ENCODE measurements around the gene NSMF. TPM values are rescaled to one million over a fixed set of nuclear protein-coding genes. Genes with fewer than 3 reads are reported as not detected.

NSMF gene
- total and polyA plus RNA-seq, 2 of the 8 experiments (the other 6 are each of a cell fraction or from before 2014, with no cell fraction given) = 56.7 to 65.1 TPM

DNA sequence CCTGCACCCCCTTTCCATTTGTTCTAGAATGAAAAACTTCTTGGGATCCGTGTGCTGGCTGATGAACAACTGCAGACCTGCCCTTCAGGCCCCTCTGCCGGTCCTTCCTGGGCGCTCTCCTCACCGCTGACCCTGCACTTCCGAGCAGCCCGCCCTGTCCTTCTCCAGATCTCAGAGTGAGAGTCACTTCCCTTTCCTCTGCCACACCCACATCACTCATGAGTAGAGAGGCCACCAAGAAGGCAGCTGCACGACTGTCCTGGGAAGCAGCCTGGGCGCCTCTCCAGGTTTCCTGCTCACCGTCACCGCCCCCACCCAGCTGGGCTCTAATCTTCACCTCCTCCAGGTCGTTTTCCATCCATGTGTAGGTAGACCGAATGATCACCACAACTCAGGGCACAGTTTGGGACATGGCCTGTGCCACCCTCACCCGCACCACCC is 35.0 kb upstream of the NSMF start:
- H3K9ac ChIP-seq (replicated peaks in 1 of 4; ENCODE audit: extremely low read depth in 1 of 4, low read depth in 3 of 4, low read length in 3 of 4) = no peak overlapping the region
- no peak overlapping the region for H3K14ac ChIP-seq (ENCODE audit: insufficient read length)
- H2BK120ac ChIP-seq (replicated peaks; ENCODE audit: low read depth, low read length) = no peak overlapping the region
- H2BK5ac ChIP-seq (ENCODE audit: low read depth, low read length) = no peak overlapping the region
- H2AFZ ChIP-seq (ENCODE audit: low read length) = no peak overlapping the region
- no peaks in the 10 kb centered on the region for H3K79me2 ChIP-seq (ENCODE audit: control insufficient read depth in 1 of 2, insufficient read depth in 2 of 2, low read length in 2 of 2)
- no peak overlapping the region for H2BK12ac ChIP-seq (ENCODE audit: low read depth, low read length)
- no peak overlapping the region for H3K4me2 ChIP-seq (ENCODE audit: insufficient read depth in 1 of 2, low read depth in 2 of 2, low read length in 2 of 2)
- H2BK20ac ChIP-seq (ENCODE audit: low read length) = no peak overlapping the region
- H3K9me3 ChIP-seq (ENCODE audit: insufficient read depth in 2 of 2, low read depth in 1 of 2, low read length in 1 of 2) = no peaks in the 10 kb centered on the region; a peak in 1 of 4 replicates
- no peaks in the 10 kb centered on the region; a peak in 1 of 7 replicates for H3K27me3 ChIP-seq (replicated peaks in 1 of 4; ENCODE audit: control insufficient read depth in 3 of 4, extremely low read depth in 1 of 4, insufficient read depth in 3 of 4, low read length in 3 of 4)
- H3K18ac ChIP-seq (ENCODE audit: extremely low read depth, low read length) = no peak overlapping the region
- no peak for FAIRE-seq
- no peaks in the 10 kb centered on the region for H3K36me3 ChIP-seq (ENCODE audit: control insufficient read depth in 2 of 4, insufficient read depth in 4 of 4, low read length in 3 of 4)
- no peak overlapping the region for H3K56ac ChIP-seq (replicated peaks; ENCODE audit: insufficient read length, low read depth, low read length)
- no peaks in the 10 kb centered on the region; the same call in 1 of the 2 replicates for H3K23me2 ChIP-seq (ENCODE audit: low read depth, low read length)
- H4K8ac ChIP-seq (ENCODE audit: extremely low read depth, insufficient read depth, low read length) = no peak overlapping the region
- H3K4me3 ChIP-seq (ENCODE audit: extremely low read depth in 1 of 4, insufficient read depth in 2 of 4, low read depth in 3 of 4, low read length in 4 of 4) = no peak overlapping the region
- H3K27ac ChIP-seq (ENCODE audit: low read depth, low read length) = no peak overlapping the region
- H4K91ac ChIP-seq (replicated peaks; ENCODE audit: insufficient read length, low read length) = no peak overlapping the region
- WGBS, 2 experiments (ENCODE audit: extremely low coverage in 1 of 2, insufficient coverage in 1 of 2, insufficient read length in 1 of 2, insufficient replicate concordance in 2 of 2, low coverage in 1 of 2, low lambda C conversion rate in 2 of 2, missing lambda C conversion rate in 1 of 2) = 91% methylated on average over 11 of the region's 13 CpGs; no CpG with 5 or more reads in 1 of the 2 experiments
- ChIA-PET CTCF (ENCODE audit: partially characterized antibody) (no interaction called here), POLR2A (ENCODE audit: partially characterized antibody) (interaction anchor here (1.1 kb wide), 1 partner anchor 11 kb away, joined by 3 read pairs; no protein-coding TSS in a partner anchor)
- H3K4ac ChIP-seq (replicated peaks; ENCODE audit: insufficient read length, low read depth, low read length) = no peak overlapping the region
- H4K20me1 ChIP-seq (replicated peaks in 1 of 2; ENCODE audit: control insufficient read depth in 1 of 2, insufficient read depth in 2 of 2, low read length in 2 of 2) = peaks cover 0 to 6% of the 10 kb centered on the region in 2 experiments
- no peak overlapping the region for H3K23ac ChIP-seq (ENCODE audit: insufficient read length)
- H2AK5ac ChIP-seq (ENCODE audit: low read depth, low read length) = no peak overlapping the region
- H4K5ac ChIP-seq (ENCODE audit: insufficient read length, low read depth, low read length) = no peak overlapping the region
- DNase-seq (ENCODE audit: low read depth in 1 of 2, low spot score in 2 of 2) = no peak
- no peaks in the 10 kb centered on the region for H3K79me1 ChIP-seq (ENCODE audit: low read depth, low read length)
- H3K4me1 ChIP-seq (replicated peaks in 1 of 4; ENCODE audit: control insufficient read depth in 3 of 4, insufficient read depth in 4 of 4, low read length in 3 of 4) = no peaks in the 10 kb centered on the region
- no peak overlapping the region for H2BK15ac ChIP-seq (ENCODE audit: low read length)
- TF ChIP-seq CHD2 (IDR thresholded peaks at IDR 0.05; ENCODE audit: low read length) = no peak
- TF ChIP-seq, protein P1, sequence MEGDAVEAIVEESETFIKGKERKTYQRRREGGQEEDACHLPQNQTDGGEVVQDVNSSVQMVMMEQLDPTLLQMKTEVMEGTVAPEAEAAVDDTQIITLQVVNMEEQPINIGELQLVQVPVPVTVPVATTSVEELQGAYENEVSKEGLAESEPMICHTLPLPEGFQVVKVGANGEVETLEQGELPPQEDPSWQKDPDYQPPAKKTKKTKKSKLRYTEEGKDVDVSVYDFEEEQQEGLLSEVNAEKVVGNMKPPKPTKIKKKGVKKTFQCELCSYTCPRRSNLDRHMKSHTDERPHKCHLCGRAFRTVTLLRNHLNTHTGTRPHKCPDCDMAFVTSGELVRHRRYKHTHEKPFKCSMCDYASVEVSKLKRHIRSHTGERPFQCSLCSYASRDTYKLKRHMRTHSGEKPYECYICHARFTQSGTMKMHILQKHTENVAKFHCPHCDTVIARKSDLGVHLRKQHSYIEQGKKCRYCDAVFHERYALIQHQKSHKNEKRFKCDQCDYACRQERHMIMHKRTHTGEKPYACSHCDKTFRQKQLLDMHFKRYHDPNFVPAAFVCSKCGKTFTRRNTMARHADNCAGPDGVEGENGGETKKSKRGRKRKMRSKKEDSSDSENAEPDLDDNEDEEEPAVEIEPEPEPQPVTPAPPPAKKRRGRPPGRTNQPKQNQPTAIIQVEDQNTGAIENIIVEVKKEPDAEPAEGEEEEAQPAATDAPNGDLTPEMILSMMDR (IDR thresholded peaks at IDR 0.05; ENCODE audit: control extremely low read depth in 1 of 3, insufficient read depth in 1 of 3, low read depth in 1 of 3, low read length in 3 of 3) = no peak
- TF ChIP-seq ZNF274 (IDR thresholded peaks at IDR 0.05; ENCODE audit: borderline replicate concordance, extremely low read depth, low read length) = no peak
- TF ChIP-seq SIX5 (IDR thresholded peaks at IDR 0.05; ENCODE audit: low read depth, low read length) = no peak
- no peak for TF ChIP-seq KDM1A (IDR thresholded peaks at IDR 0.05; ENCODE audit: borderline replicate concordance, low read length)
- TF ChIP-seq HDAC2 (IDR thresholded peaks at IDR 0.05; ENCODE audit: borderline replicate concordance in 1 of 2, low read depth in 2 of 2, low read length in 2 of 2) = no peak
- no peak for TF ChIP-seq CREB1 (IDR thresholded peaks at IDR 0.05)
- no peak for TF ChIP-seq RFX5 (IDR thresholded peaks at IDR 0.05; ENCODE audit: borderline replicate concordance, low read depth, low read length)
- no peak for TF ChIP-seq TAF7 (optimal IDR thresholded peaks at IDR 0.05; ENCODE audit: borderline replicate concordance, low read depth, low read length)
- TF ChIP-seq GTF2F1 (IDR thresholded peaks at IDR 0.05; ENCODE audit: borderline replicate concordance, low read depth, low read length) = no peak
- TF ChIP-seq KDM4A (IDR thresholded peaks at IDR 0.05; ENCODE audit: low read depth, low read length, severe bottlenecking) = no peak
- TF ChIP-seq SP2 (IDR thresholded peaks at IDR 0.05; ENCODE audit: low read length) = no peak

Data from H1 (cell line).